Pancreas (tissue), 10 donors: ENCODE data around the gene FN3KRP. TPM values are rescaled to one million over a fixed set of nuclear protein-coding genes. Genes with fewer than 3 reads are reported as not detected.
A peak's percentile ranks its signal among the peaks of the same experiment; 100 is the strongest.

Experiments
- ATAC-seq, 4 donors: fragments of 200-7000 bp; cut with Tn5 transposase; one replicate each; pipeline versions ENCODE4 v1.8.0 to v1.9.1; 2020; ENCODE audit warnings: mild to moderate bottlenecking in 4 of 4, moderate library complexity in 4 of 4
- DNase-seq, 6 donors: peaks; one replicate each; pipeline ENCODE4 v3.0.0-alpha.2; 2020
- FAIRE-seq: peaks from 2 replicates; lab custom pipeline; 2012; peaks lifted over from hg19 to GRCh38; lab: Jason Lieb, UNC
- H3K27ac ChIP-seq, 4 donors: fragments of 200-600 bp; sonication (generic); 1 replicate in 3 of 4; 2 replicates in 1 of 4; pipeline versions ENCODE4 v1.5.0 to v1.8.0; 2020
- H3K27me3 ChIP-seq, 4 donors: fragments of 200-600 bp; one replicate each; pipeline ENCODE4 v1.8.0; 2021
- H3K36me3 ChIP-seq, 3 donors: fragments of 200-600 bp; sonication (generic) in 1 of 3; one replicate each; pipeline versions ENCODE4 v1.5.0 to v1.8.0; 2020 to 2021
- H3K4me1 ChIP-seq, 3 donors: fragments of 200-600 bp; one replicate each; pipeline ENCODE4 v1.8.0; 2021
- H3K4me3 ChIP-seq, 4 donors: fragments of 200-600 bp; sonication (generic) in 2 of 4; one replicate each; pipeline versions ENCODE4 v1.5.0 to v1.8.0; 2020 to 2021
- H3K9me3 ChIP-seq, 4 donors: fragments of 200-600 bp; one replicate each; pipeline ENCODE4 v1.8.0; 2021
- WGBS, 2 donors: extraction: QIAGEN DNeasy Blood & Tissue Kit; methylation state at CpG; one replicate each; pipeline ENCODE4 v1.1.7; 2013; 5-methylcytosine and 5-hydroxymethylcytosine counted together
- intact Hi-C, 3 donors: fragments of 100-400 bp; cut with DNase I; formaldehyde crosslinking; loops; one replicate each; pipeline versions ENCODE4 v1.11.1 to v1.14.2; 2022
- polyA plus RNA-seq, 2 donors: library from polyadenylated mRNA; stranded (reverse); fragments of 200-250 nt; gene quantifications; one replicate each; pipeline ENCODE4 v1.2.3, GENCODE V29; 2013
- total RNA-seq, 6 donors: library from RNA; stranded (reverse); fragmentation: NEBNext Ultra II Directional in 4 of 6; extraction: Animal tissue kit (Norgen Biotek cat#: 25700) in 4 of 6; gene quantifications; one replicate each; pipeline versions ENCODE4 v1.2.1 to v1.2.4, GENCODE V29; 2021 to 2023
- TF ChIP-seq, protein P1 (sequence below), 4 donors: fragments of 200-600 bp; sonication (generic) in 3 of 4; IDR thresholded peaks; one replicate each; pipeline versions ENCODE4 v1.5.0 to v1.8.0; 2021; ENCODE audit warnings: antibody characterized with exemption in 4 of 4
- donor health status: healthy with polysubstance abuse.
- donor health status: DM: no; HTN: no; CAD: no; lungs with moderate emphysema.
- donor health status: DM: no; HTN: no; CAD: no.
- donor health status: control.
- donor health status: control.
- donor health status: Bipolar disorder and iron deficiency.
- donor health status: DM: yes; HTN: yes; CAD: no.
- donor health status: DM: no; HTN: no; CAD: no.
- donor health status: DM: no; HTN: no; CAD: no.
- donor health status: DM: yes; HTN: yes; CAD: no.

The FN3KRP gene
- total and polyA plus RNA-seq, 8 donors, result 9.3 to 23.1 (median 13.4) TPM

DNA sequence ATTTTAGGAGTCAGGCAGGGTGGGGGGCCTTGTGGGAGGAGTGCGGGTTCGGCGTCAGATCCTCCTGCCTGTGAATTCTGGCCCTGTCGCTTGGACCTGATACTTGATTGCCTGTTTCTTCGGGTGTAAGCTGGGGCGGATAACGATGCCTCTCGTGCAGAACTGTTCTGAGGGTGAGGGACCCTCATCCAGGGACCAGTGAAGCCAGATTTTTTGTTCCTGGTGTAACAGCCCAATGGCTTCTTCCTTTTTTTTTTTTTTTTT, 36.6 kb downstream of the FN3KRP start:
- FAIRE-seq (no peak), ATAC-seq (no peak), DNase-seq (no peak)
- Histone ChIP-seq H3K4me1 (peaks cover 0 to 5% (median 4%) of the 10 kb centered on the region in 3 donors), H3K36me3 (no peaks in the 10 kb centered on the region), H3K9me3 (no peaks in the 10 kb centered on the region), H3K4me3 (peak overlapping the region in 1 of 4 donors; percentile 90), H3K27me3 (no peaks in the 10 kb centered on the region), H3K27ac (no peak overlapping the region)
- TF ChIP-seq, protein P1, sequence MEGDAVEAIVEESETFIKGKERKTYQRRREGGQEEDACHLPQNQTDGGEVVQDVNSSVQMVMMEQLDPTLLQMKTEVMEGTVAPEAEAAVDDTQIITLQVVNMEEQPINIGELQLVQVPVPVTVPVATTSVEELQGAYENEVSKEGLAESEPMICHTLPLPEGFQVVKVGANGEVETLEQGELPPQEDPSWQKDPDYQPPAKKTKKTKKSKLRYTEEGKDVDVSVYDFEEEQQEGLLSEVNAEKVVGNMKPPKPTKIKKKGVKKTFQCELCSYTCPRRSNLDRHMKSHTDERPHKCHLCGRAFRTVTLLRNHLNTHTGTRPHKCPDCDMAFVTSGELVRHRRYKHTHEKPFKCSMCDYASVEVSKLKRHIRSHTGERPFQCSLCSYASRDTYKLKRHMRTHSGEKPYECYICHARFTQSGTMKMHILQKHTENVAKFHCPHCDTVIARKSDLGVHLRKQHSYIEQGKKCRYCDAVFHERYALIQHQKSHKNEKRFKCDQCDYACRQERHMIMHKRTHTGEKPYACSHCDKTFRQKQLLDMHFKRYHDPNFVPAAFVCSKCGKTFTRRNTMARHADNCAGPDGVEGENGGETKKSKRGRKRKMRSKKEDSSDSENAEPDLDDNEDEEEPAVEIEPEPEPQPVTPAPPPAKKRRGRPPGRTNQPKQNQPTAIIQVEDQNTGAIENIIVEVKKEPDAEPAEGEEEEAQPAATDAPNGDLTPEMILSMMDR (IDR thresholded peaks at IDR 0.05), result no peak
- 46 to 48% methylated on average over 8 of the region's 8 CpGs for WGBS, 2 donors
- intact Hi-C loops, result no loop called here

DNA sequence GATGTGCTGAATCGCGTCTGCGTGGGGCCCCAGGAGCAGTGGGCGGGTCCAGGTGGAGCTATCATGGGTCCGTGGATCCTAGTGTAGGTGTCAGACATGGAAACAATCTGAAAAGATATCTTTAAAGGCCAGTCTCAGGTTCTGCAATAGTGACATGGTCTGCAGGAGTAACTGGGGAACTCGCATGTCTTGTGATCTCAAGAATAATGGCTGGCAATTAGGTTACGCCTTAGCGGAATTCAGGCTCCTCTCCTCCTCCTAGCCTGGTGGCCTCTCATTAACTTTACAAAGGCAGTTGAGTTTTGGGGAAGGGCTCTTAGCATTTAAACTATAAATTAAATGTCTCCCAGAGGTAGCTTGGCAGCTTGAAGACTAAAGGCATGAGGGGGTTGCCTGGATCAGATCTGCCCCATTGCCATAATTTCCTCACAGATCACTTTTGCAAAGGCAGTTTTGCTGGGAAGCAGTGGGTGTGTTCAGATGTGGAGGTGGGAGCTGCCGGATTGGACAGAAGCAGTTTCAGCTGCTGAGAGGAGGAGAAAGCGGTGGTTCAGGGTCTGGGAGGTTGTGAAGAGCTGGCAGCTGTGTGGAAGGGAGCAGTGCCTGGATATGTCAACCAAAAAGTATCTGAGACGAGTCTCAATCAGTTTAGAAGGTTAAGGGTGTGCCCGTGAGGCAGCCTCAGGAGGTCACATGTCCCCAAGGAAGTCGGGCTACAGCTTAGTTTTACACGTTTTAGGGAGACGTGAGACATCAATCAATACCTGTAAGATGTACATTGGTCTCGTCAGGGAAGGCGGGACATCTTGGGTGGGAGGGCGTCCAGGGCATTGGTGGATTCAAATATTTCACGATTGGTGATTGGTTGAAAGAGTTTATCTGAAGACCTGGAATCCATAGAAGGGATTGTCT, 38.0 kb downstream of the FN3KRP start:
- Histone ChIP-seq H3K4me1 (peaks cover 0 to 5% (median 4%) of the 10 kb centered on the region in 3 donors), H3K9me3 (no peaks in the 10 kb centered on the region), H3K36me3 (no peaks in the 10 kb centered on the region), H3K27ac (no peak overlapping the region), H3K27me3 (no peaks in the 10 kb centered on the region), H3K4me3 (no peak overlapping the region)
- no peak for ATAC-seq
- FAIRE-seq, result no peak
- intact Hi-C loops, result no loop called here
- TF ChIP-seq, protein P1 (IDR thresholded peaks at IDR 0.05), result no peak
- DNase-seq, result no peak
- 86 to 87% methylated on average over 19 of the region's 19 CpGs for WGBS, 2 donors

DNA sequence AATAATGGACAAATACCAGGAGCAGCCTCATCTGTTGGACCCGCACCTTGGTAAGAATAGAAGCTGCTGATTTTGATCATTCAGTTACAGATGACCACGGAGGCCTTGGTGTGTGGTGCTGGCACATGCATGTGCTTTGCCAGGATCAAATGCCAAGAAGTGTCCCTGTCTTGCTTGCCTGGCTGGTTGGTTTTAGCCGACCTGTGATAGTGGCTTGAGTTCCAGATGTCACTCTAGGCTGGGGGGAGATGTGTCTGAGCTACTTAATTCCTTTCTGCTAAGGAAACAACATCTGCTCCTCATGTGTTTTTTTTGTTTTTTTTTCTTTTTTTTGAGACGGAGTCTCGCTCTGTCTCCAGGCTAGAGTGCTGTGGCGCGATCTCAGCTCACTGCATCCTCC, 39.7 kb downstream of the FN3KRP start:
- Histone ChIP-seq H3K4me1 (peaks cover 0 to 5% (median 4%) of the 10 kb centered on the region in 3 donors), H3K27me3 (no peaks in the 10 kb centered on the region), H3K36me3 (no peaks in the 10 kb centered on the region), H3K9me3 (no peaks in the 10 kb centered on the region), H3K27ac (no peak overlapping the region), H3K4me3 (no peak overlapping the region)
- no peak for ATAC-seq
- no peak for DNase-seq
- intact Hi-C loops, result no loop called here
- no peak for FAIRE-seq
- TF ChIP-seq, protein P1 (IDR thresholded peaks at IDR 0.05), result no peak
- WGBS, 2 donors, result 79% methylated on average over 7 of the region's 7 CpGs

DNA sequence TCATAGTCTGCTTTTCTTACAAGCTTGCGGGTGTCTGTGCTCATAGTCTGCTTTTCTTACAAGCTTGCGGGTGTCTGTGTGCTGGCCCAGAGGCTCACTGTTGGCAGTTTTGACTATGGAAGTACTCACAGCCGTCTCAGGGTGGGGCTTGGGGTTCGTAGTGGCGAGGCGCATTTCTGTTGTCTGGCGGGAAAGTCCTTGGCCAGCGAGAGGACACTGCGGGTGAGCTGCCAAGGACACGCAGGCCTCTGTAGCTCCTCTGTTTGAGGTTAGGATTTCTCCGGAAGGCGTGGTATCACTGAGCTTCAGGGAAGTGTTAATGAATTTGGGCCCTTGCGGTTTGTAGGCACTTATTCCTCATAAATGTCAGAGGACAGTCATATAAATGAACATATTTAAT, 48.9 kb downstream of the FN3KRP start:
- intact Hi-C loops, result loop anchor here in 1 of 3 donors (5.0 kb wide), 1 partner anchor 98 kb away; no protein-coding TSS in a partner anchor
- H3K4me3 ChIP-seq, result no peak overlapping the region
- H3K36me3 ChIP-seq, result peaks cover 0 to 14% (median 0%) of the 10 kb centered on the region in 3 donors
- H3K4me1 ChIP-seq, result no peaks in the 10 kb centered on the region
- no peaks in the 10 kb centered on the region for H3K27me3 ChIP-seq
- FAIRE-seq (no peak), ATAC-seq (no peak), DNase-seq (no peak)
- 78% methylated on average over 13 of the region's 13 CpGs for WGBS, 2 donors
- TF ChIP-seq, protein P1 (IDR thresholded peaks at IDR 0.05), result no peak
- H3K9me3 ChIP-seq, result no peaks in the 10 kb centered on the region
- H3K27ac ChIP-seq, result no peak overlapping the region
